ENCODE data around the gene GRM4.
"Not testable (repeated sequence)": the region's sequence is repeated elsewhere in the genome, so short reads cannot be mapped to it uniquely, and the experiment has no call there.

The GRM4 gene

GRCh38 chr6:34020807-34021553 lies 124.9 kb downstream of the GRM4 start:
- DNase-seq (ENCODE audit: low read depth) = no peak

- no peak for DNase-seq (ENCODE audit: low read depth)
These were observed 125.6 kb downstream of the GRM4 start for GRCh38 chr6:34020278-34020677.

GRCh38 chr6:34018961-34019606 lies 126.8 kb downstream of the GRM4 start:
- DNase-seq (ENCODE audit: low read depth) = no peak

GRCh38 chr6:34018026-34018425 lies 127.9 kb downstream of the GRM4 start:
- DNase-seq (ENCODE audit: low read depth) = no peak

DNA sequence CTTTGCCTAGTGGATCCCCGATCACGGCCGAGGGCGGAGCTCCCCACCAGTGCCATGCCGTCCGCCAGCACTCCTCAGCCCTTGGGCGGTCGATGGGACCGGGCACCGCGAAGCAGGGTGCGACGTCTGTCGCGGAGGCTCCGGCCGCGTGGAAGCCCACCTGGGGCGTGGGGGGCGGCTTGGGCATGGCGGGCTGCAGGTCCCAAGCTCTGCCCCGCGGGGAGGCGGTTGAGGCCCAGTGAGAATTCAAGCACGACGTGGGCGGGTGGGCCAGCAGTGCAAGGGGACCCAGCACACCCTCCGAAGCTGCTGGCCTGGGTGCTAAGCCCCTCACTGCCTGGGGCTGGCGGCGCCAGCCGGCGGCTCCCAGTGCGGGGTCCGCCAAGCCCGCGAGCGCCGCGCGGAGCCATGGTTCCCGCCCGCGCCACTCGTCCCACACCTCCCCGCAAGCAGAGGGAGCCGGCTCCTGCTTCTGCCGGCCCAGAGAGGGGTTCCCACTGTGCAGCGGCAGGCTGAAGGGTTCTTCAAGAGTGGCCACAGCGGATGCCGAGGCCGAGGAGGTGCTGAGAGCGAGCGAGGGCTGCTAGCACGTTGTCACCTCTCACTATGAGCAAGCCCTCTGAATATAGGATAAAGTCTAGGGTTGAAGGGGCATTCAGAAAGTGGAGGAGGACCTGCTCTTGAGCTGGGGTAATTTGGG lies 128.6 kb downstream of the GRM4 start:
- no peak for DNase-seq (ENCODE audit: low read depth)

- not testable (repeated sequence) for DNase-seq (ENCODE audit: low read depth)
These were observed 129.3 kb downstream of the GRM4 start for GRCh38 chr6:34016573-34016972.

- DNase-seq (ENCODE audit: low read depth) = peak; percentile 22
These were observed 130.3 kb downstream of the GRM4 start for GRCh38 chr6:34015586-34015985.

DNA sequence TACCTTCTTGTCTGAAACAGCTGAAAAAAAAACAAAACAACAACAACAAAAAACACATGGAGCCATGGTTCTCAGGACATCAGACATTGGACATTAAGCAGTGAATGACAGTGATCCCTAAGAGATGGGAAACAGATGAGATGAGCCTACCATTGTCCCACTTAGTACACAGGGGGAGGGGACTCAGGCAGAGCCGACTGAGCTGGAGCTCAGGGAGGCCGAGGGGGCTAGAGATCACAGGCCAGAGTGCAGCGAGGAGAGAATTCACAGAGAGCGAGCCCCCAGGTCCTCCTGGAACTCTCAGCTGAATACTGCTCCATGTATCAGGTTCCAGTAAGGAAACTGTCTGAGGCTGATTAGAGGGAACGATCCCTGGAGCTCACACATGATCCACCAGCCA lies 134.6 kb downstream of the GRM4 start:
- no peak for DNase-seq (ENCODE audit: low read depth)

- DNase-seq (ENCODE audit: low read depth) = no peak
These were observed 139.9 kb downstream of the GRM4 start for GRCh38 chr6:34005901-34006531.

DNA sequence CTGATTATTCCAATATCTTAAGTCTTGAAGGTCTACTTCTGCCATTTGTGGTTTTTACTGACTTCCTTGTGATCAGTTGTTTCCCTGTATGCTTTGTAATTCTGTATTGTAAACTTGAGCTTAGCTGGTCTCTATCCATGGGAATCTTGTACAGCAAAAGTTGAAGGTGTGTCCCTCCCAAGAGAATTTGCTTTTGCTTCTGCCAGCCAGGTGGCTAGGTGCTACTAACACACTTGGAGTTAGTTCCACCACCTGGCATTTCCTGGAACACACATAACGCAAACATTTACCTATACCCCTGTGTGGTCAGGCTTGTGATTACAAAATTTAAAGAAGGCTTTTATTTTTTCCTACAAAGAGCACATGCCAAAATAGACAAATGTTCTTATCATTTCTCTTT lies 141.2 kb downstream of the GRM4 start:
- DNase-seq (ENCODE audit: low read depth) = no peak

- no peak for DNase-seq (ENCODE audit: low read depth)
These were observed 141.9 kb downstream of the GRM4 start for GRCh38 chr6:34003962-34004361.

GRCh38 chr6:34001706-34002621 lies 143.9 kb downstream of the GRM4 start:
- DNase-seq (ENCODE audit: low read depth) = no peak

DNA sequence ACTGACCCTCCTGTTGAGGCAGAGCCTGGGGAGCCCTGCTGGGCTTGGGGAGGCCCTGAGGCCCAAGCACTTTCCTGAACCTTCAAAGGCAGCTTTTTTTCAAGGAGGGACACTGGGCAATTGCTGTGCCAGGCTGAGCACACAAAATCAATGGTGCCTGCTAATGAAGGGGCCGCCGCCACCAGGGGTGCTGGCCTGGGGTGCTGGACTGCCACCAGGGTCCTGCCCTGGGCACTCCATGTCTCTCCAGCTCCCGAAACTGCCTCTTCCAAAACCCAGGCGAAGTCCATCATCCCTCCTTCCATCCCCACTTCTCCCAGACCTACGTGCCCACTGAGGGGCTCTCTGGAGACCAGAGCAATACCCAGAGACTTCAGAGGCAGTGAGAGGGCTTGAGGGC lies 145.6 kb downstream of the GRM4 start:
- DNase-seq (ENCODE audit: low read depth) = no peak

DNA sequence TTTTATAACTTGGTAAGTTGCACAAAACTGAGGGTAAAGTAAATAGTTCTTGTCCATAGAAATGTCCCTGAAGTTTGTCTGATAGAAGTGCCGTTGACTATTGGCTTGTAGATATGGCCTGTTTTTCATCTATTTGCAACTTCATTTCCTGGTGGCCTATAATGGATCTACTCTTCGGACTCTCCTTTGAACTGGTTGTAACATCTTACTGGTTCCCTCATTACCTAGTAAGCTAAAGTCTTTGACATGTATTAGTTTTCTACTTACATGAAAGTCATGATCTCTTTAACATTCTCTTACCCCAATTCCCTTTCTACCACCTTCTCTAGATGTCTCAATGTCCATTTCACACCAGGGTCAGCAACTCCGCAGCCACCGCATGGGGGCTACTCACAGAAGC lies 146.3 kb downstream of the GRM4 start:
- DNase-seq (ENCODE audit: low read depth) = no peak

DNA sequence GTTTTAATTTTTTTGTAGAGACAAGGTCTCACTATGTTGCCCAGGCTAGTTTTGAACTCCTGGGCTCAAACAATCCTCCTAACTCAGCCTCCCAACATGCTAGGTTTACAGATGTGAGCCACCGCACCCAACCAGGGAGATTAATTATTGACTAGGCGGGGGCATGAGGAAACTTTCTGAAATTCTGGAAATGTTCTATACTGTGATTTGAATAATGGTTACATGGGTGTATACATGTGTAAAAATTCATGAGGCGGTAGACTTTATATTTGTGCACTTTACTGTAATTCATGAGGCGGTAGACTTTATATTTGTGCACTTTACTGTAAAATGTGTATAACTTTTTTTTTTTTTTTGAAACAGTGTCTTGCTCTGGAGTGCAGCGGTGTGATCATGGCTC lies 147.2 kb downstream of the GRM4 start:
- no peak for DNase-seq (ENCODE audit: low read depth)

DNA sequence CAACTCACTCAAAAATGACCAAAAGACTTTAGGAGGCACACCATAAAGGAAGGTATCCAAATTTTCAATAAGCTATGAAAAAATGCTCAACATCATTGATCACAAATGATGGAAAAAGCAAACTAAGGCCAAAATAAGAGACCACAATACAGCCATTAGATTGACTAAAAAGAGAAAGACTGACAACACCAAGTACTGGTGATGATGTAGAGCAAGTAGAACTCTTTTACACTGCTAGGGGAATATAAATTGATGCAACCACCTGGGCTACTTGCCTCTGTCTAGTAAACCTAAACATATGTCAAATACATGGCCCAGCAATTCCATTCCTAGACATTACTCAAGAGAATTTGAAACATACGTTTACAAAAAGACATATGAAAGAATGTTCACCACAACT lies 148.6 kb downstream of the GRM4 start:
- DNase-seq (ENCODE audit: low read depth) = no peak

DNA sequence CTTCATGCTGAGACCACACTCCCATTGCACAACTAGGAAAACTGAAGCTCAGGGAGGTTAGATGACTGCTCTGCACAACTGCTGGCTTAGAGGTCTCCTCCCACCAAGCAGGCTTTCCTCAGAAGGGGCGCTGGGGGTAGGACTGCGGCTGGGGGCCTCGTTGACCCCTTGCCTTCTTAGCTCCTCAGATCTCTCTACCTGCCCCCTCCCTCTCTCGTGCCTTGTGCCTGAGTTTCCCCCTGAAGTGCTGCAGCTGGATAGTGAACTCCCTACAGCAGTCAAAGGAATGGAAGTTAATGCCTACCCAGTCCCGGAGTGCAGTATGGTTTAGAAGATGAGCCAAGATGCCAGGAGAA lies 149.8 kb downstream of the GRM4 start:
- no peak for DNase-seq (ENCODE audit: low read depth)

DNA sequence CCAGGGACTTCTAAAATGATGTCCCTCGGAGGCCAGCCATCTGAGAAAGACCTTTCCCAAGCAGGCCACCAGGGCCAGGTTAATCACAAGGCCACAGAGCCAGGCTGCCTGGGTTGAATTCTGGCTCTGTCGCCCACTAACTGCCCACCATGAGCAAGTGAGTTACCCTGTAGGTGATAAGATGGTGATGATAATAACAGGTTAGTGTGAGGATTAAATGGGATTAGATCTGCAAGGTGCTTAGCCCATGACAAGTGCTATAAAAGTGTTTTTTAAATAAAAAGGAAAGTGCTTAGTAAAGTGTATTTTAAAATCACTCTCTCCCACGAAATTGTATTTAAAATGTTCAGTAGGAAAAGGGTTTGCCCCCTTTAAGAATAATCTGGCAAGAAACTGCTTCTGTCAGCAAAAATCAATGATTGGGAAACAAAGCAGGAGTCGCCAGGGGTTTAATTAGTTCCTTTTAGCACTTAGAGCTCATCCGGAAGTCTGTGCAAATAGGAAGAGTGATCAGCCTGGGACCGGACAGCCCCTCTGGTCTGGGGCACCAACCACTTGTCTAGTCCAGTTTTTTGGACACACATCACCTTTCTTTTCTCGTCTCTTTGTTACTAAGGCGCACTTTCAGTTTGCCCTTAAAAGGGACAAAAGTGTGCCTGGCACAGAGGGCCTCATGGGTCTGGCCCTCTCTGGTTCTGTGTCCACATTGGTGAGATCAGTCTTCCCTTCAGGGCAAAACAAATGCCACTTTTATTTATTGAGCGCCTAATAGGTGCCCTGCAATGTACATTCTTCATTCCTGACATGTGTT lies 150.4 kb downstream of the GRM4 start:
- no peak for DNase-seq (ENCODE audit: low read depth)

DNA sequence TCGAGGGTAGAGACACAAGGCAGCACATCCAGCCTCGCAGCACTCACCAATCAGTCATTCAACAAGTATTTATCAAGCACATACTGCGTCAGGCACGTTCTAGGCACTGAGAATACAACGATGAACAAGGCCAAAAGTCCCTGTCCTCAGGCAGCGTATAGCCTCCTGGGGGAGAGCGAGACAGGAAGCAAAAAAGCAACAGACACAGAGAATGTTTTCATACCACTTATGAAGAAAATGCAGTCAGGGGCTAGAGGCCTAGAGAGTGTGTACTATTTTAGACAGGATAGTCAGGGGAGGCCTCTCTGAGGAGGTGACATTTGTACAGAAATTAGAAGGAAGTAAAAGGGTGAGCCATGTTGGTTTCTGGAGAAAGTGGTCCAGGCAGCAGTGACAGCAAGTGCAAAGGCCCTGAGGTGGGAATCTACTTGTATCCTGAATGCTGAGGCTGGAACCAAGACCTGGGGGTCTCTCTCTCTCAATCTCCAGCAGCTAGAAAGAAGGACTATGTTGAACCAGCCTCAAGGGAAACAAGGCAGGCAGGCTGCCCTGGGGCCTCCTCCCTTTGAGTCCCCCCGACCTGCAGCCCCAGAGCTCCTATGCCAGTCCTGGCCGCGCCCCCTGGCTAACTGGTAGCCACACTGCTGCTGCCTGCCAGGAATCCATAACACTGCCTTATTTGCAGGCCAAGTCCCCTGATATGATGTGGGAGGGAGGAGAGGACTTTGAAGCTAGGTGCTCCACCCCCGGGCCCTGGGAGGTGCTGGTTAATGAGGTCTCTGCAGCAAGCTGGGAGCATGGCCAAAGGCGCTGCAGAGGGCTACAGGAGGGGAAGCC lies 151.2 kb downstream of the GRM4 start:
- no peak for DNase-seq (ENCODE audit: low read depth)

Data from iris pigment epithelial cell (primary cell).